OCI-M2 (cell line): ENCODE results near the gene C1QB.

Experiments used
- DNase-seq: peaks from one replicate; lab custom pipeline; 2025; ENCODE audit not compliant: unreplicated experiment; lab: John Stamatoyannopoulos, UW

Gene C1QB

GRCh38 chr1:22633697-22634463 lies 19.2 kb upstream of the C1QB start:
- DNase-seq, result no peak

- no peak for DNase-seq
Measured at GRCh38 chr1:22635436-22635835, 17.6 kb upstream of the C1QB start.

- no peak for DNase-seq
Measured at GRCh38 chr1:22636353-22636752, 16.7 kb upstream of the C1QB start, which contains the start of gene C1QA. Gene C1QA, plus strand, starts transcription at chr1:22636628. Its CDS starts 989 bp downstream, at chr1:22637617.

GRCh38 chr1:22636927-22637326 lies 16.1 kb upstream of the C1QB start:
- no peak for DNase-seq

GRCh38 chr1:22637907-22638445 lies 15.1 kb upstream of the C1QB start:
- no peak for DNase-seq

- DNase-seq, result no peak
Measured at GRCh38 chr1:22638476-22639234, 14.4 kb upstream of the C1QB start.

GRCh38 chr1:22639286-22639685 lies 13.8 kb upstream of the C1QB start:
- DNase-seq, result no peak

GRCh38 chr1:22641247-22641646 lies 11.8 kb upstream of the C1QB start:
- DNase-seq, result no peak

GRCh38 chr1:22641906-22642636 lies 11.0 kb upstream of the C1QB start:
- no peak for DNase-seq

- DNase-seq, result no peak
Measured at GRCh38 chr1:22643381-22643780, 9.7 kb upstream of the C1QB start, which contains the start of gene C1QC. Gene C1QC, plus strand, starts transcription at chr1:22643633. Its CDS starts 391 bp downstream, at chr1:22644024.

GRCh38 chr1:22643928-22644327 lies 9.1 kb upstream of the C1QB start:
- DNase-seq, result no peak

- DNase-seq, result no peak
Measured at GRCh38 chr1:22645931-22646330, 7.1 kb upstream of the C1QB start.

GRCh38 chr1:22646384-22646783 lies 6.7 kb upstream of the C1QB start:
- DNase-seq, result no peak

GRCh38 chr1:22650089-22650693 lies 2.8 kb upstream of the C1QB start:
- DNase-seq, result no peak

GRCh38 chr1:22651941-22652856 lies 837 bp upstream of the C1QB start:
- DNase-seq, result no peak

- DNase-seq, result no peak
Measured at GRCh38 chr1:22654692-22655091, 1.7 kb downstream of the C1QB start.

GRCh38 chr1:22658385-22659163 lies 5.5 kb downstream of the C1QB start:
- DNase-seq, result no peak

- DNase-seq, result no peak
Measured at GRCh38 chr1:22660716-22661241, 7.7 kb downstream of the C1QB start.

- no peak for DNase-seq
Measured at GRCh38 chr1:22661880-22662279, 8.8 kb downstream of the C1QB start.
